OCI-LY7 (cell line): Measurements from ENCODE around the gene USP32.

Experiments
- EZH2phosphoT487 ChIP-seq: fragments of 200-600 bp; sonication (generic); IDR thresholded peaks from 2 replicates; pipeline ENCODE4 v1.6.1; 2018; ENCODE audit warnings: low read depth, borderline replicate concordance, mild to moderate bottlenecking, mixed run types, antibody characterized with exemption, low read length, moderate library complexity, mixed read lengths
- TF ChIP-seq, protein P1 (sequence below): fragments of 200-600 bp; sonication (generic); conservative IDR thresholded peaks from 2 replicates; pipeline ENCODE4 v1.5.1; 2014; ENCODE audit warnings: mild to moderate bottlenecking, antibody characterized with exemption, low read length, moderate library complexity, mixed read lengths

DNA sequence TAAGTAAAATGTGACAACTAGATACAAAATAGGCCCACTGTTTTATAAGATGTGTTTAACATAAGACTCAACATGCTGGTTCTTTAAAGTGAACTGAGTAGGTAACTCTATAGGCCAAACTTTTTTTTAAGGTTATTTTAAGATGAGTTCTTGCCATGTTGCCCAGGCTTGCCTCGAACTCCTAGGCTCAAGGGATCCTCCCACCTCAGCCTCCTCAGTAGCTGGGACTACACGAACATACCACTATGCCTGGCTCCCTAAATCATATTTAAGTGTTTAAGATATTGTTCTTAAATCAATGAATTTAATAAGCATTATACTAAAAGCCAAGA, 69.9 kb downstream of the USP32 start:
- TF ChIP-seq, protein P1, sequence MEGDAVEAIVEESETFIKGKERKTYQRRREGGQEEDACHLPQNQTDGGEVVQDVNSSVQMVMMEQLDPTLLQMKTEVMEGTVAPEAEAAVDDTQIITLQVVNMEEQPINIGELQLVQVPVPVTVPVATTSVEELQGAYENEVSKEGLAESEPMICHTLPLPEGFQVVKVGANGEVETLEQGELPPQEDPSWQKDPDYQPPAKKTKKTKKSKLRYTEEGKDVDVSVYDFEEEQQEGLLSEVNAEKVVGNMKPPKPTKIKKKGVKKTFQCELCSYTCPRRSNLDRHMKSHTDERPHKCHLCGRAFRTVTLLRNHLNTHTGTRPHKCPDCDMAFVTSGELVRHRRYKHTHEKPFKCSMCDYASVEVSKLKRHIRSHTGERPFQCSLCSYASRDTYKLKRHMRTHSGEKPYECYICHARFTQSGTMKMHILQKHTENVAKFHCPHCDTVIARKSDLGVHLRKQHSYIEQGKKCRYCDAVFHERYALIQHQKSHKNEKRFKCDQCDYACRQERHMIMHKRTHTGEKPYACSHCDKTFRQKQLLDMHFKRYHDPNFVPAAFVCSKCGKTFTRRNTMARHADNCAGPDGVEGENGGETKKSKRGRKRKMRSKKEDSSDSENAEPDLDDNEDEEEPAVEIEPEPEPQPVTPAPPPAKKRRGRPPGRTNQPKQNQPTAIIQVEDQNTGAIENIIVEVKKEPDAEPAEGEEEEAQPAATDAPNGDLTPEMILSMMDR = no peak
- TF ChIP-seq EZH2phosphoT487 = no peak
